ENCODE results near the gene VRK1.

The VRK1 gene

DNA sequence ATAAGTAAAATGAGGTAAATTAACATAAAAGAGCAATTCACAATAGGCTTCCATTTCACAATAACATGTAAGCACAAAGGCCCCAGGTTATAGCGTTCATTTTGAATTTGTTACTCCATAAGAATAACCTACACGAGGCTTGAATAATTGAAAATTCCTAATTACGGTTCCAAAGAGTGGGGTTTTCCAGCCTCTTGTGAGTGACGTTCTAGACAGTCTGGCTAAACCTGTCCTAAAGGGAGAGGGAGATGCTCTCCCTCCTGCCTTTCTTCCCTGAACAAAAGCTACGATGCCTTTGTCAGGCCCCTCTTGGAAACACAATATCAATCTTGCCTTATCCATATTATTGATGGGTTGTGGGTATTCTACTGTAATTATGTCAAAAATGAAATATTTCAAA is 24.3 kb upstream of the VRK1 start:
- ATAC-seq = no peak
- TF ChIP-seq TOX (CRISPR knock-in tag; IDR thresholded peaks at IDR 0.05; ENCODE audit: borderline replicate concordance) (no peak), ZC3H10 (CRISPR knock-in tag; IDR thresholded peaks at IDR 0.05) (no peak), BACH2 (CRISPR knock-in tag; IDR thresholded peaks at IDR 0.05; ENCODE audit: borderline replicate concordance) (no peak), ZNF565 (CRISPR knock-in tag; conservative IDR thresholded peaks at IDR 0.05; ENCODE audit: low read depth) (no peak), OSR1 (CRISPR knock-in tag; IDR thresholded peaks at IDR 0.05) (no peak), CSDC2 (CRISPR knock-in tag; IDR thresholded peaks at IDR 0.05) (no peak), TCF4 (CRISPR knock-in tag; IDR thresholded peaks at IDR 0.05; ENCODE audit: borderline replicate concordance) (no peak), ESRRG (CRISPR knock-in tag; IDR thresholded peaks at IDR 0.05) (no peak), ZNF8 (CRISPR knock-in tag; IDR thresholded peaks at IDR 0.05) (no peak), ARNTL (CRISPR knock-in tag; IDR thresholded peaks at IDR 0.05; ENCODE audit: borderline replicate concordance, low read depth) (no peak), ZNF70 (CRISPR knock-in tag; IDR thresholded peaks at IDR 0.05) (no peak), RARB (CRISPR knock-in tag; IDR thresholded peaks at IDR 0.05) (no peak)
- TF ChIP-seq, protein P1, sequence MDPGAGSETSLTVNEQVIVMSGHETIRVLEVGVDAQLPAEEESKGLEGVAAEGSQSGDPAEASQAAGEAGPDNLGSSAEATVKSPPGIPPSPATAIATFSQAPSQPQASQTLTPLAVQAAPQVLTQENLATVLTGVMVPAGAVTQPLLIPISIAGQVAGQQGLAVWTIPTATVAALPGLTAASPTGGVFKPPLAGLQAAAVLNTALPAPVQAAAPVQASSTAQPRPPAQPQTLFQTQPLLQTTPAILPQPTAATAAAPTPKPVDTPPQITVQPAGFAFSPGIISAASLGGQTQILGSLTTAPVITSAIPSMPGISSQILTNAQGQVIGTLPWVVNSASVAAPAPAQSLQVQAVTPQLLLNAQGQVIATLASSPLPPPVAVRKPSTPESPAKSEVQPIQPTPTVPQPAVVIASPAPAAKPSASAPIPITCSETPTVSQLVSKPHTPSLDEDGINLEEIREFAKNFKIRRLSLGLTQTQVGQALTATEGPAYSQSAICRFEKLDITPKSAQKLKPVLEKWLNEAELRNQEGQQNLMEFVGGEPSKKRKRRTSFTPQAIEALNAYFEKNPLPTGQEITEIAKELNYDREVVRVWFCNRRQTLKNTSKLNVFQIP (CRISPR knock-in tag; IDR thresholded peaks at IDR 0.05; ENCODE audit: borderline replicate concordance, low read depth) = no peak
- TF ChIP-seq, protein P2, sequence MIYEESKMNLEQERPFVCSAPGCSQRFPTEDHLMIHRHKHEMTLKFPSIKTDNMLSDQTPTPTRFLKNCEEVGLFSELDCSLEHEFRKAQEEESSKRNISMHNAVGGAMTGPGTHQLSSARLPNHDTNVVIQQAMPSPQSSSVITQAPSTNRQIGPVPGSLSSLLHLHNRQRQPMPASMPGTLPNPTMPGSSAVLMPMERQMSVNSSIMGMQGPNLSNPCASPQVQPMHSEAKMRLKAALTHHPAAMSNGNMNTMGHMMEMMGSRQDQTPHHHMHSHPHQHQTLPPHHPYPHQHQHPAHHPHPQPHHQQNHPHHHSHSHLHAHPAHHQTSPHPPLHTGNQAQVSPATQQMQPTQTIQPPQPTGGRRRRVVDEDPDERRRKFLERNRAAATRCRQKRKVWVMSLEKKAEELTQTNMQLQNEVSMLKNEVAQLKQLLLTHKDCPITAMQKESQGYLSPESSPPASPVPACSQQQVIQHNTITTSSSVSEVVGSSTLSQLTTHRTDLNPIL (CRISPR knock-in tag; IDR thresholded peaks at IDR 0.05; ENCODE audit: low read depth) = no peak
- TF ChIP-seq, protein P3, sequence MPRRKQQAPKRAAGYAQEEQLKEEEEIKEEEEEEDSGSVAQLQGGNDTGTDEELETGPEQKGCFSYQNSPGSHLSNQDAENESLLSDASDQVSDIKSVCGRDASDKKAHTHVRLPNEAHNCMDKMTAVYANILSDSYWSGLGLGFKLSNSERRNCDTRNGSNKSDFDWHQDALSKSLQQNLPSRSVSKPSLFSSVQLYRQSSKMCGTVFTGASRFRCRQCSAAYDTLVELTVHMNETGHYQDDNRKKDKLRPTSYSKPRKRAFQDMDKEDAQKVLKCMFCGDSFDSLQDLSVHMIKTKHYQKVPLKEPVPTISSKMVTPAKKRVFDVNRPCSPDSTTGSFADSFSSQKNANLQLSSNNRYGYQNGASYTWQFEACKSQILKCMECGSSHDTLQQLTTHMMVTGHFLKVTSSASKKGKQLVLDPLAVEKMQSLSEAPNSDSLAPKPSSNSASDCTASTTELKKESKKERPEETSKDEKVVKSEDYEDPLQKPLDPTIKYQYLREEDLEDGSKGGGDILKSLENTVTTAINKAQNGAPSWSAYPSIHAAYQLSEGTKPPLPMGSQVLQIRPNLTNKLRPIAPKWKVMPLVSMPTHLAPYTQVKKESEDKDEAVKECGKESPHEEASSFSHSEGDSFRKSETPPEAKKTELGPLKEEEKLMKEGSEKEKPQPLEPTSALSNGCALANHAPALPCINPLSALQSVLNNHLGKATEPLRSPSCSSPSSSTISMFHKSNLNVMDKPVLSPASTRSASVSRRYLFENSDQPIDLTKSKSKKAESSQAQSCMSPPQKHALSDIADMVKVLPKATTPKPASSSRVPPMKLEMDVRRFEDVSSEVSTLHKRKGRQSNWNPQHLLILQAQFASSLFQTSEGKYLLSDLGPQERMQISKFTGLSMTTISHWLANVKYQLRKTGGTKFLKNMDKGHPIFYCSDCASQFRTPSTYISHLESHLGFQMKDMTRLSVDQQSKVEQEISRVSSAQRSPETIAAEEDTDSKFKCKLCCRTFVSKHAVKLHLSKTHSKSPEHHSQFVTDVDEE (CRISPR knock-in tag; IDR thresholded peaks at IDR 0.05) = no peak
- TF ChIP-seq, protein P4, sequence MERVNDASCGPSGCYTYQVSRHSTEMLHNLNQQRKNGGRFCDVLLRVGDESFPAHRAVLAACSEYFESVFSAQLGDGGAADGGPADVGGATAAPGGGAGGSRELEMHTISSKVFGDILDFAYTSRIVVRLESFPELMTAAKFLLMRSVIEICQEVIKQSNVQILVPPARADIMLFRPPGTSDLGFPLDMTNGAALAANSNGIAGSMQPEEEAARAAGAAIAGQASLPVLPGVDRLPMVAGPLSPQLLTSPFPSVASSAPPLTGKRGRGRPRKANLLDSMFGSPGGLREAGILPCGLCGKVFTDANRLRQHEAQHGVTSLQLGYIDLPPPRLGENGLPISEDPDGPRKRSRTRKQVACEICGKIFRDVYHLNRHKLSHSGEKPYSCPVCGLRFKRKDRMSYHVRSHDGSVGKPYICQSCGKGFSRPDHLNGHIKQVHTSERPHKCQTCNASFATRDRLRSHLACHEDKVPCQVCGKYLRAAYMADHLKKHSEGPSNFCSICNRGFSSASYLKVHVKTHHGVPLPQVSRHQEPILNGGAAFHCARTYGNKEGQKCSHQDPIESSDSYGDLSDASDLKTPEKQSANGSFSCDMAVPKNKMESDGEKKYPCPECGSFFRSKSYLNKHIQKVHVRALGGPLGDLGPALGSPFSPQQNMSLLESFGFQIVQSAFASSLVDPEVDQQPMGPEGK (CRISPR knock-in tag; IDR thresholded peaks at IDR 0.05; ENCODE audit: borderline replicate concordance) = no peak

DNA sequence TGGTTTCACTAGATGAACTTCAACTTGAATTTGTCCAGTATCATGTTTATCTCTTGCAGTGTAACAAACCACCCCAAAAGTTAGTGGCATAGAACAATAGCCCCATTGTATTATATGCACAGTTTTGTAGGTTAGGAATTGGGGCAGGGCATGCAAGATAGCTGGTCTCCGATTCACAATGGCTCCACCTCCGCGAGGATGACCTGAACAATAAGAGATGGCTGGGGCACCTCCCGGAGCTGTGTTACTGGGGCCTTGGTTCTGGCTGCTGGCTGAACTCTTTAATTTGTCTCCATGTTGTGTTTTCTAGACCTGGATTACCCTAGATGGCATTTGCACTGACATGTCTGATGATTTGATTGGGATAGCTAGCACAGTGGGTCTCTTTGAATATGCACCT is 20.4 kb upstream of the VRK1 start:
- no peak for ATAC-seq
- no peak for TF ChIP-seq ZFP3 (CRISPR knock-in tag; IDR thresholded peaks at IDR 0.05)
- TF ChIP-seq TCF4 (CRISPR knock-in tag; IDR thresholded peaks at IDR 0.05; ENCODE audit: borderline replicate concordance) = no peak
- TF ChIP-seq, protein P3 (CRISPR knock-in tag; IDR thresholded peaks at IDR 0.05) = no peak
- TF ChIP-seq ZNF70 (CRISPR knock-in tag; IDR thresholded peaks at IDR 0.05) = no peak
- TF ChIP-seq, protein P2 (CRISPR knock-in tag; IDR thresholded peaks at IDR 0.05; ENCODE audit: low read depth) = no peak
- TF ChIP-seq TOX (CRISPR knock-in tag; IDR thresholded peaks at IDR 0.05; ENCODE audit: borderline replicate concordance) = no peak

DNA sequence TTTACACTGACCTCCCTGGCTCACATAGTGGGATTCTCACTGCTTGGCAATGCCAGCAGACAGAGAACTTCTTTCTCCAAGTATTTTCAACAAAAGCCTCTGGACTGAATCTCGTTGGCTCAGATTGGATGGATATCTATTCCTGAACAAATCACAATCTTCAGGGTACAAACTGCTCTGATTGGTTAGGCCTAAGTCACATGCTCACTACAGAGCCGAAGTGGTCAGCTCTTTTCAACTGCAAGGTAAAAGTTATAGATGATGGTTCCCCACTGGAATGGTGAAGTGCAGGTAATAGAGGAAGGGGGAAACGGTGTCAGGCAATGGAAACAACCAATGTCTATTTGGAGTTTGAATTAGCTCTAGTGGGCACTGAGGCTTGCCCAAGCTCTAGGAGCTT is 16.7 kb upstream of the VRK1 start:
- no peak for ATAC-seq
- TF ChIP-seq ZFP3 (CRISPR knock-in tag; IDR thresholded peaks at IDR 0.05) = no peak
- TF ChIP-seq PPARA (CRISPR knock-in tag; IDR thresholded peaks at IDR 0.05; ENCODE audit: borderline replicate concordance) = no peak
- TF ChIP-seq, protein P2 (CRISPR knock-in tag; IDR thresholded peaks at IDR 0.05; ENCODE audit: low read depth) = no peak
- TF ChIP-seq RARB (CRISPR knock-in tag; IDR thresholded peaks at IDR 0.05) = no peak
- TF ChIP-seq ZNF565 (CRISPR knock-in tag; conservative IDR thresholded peaks at IDR 0.05; ENCODE audit: low read depth) = no peak
- TF ChIP-seq ZC3H10 (CRISPR knock-in tag; IDR thresholded peaks at IDR 0.05) = no peak
- TF ChIP-seq, protein P1 (CRISPR knock-in tag; IDR thresholded peaks at IDR 0.05; ENCODE audit: borderline replicate concordance, low read depth) = no peak
- no peak for TF ChIP-seq GLIS3 (CRISPR knock-in tag; IDR thresholded peaks at IDR 0.05)
- TF ChIP-seq ISL1 (CRISPR knock-in tag; IDR thresholded peaks at IDR 0.05) = no peak
- no peak for TF ChIP-seq ESRRG (CRISPR knock-in tag; IDR thresholded peaks at IDR 0.05)
- no peak for TF ChIP-seq OSR1 (CRISPR knock-in tag; IDR thresholded peaks at IDR 0.05)

Data from SK-N-SH treated with all-trans-retinoic acid at 6 μM for 48 hours (cell line).